GM23338 (cell line): Measurements from ENCODE around the gene TMSB15A.
"Not testable (repeated sequence)": the region's sequence is repeated elsewhere in the genome, so short reads cannot be mapped to it uniquely, and the experiment has no call there.

ENCODE experiments used
- CREB1 ChIP-seq: fragments of 250-450 bp; sonication (Bioruptor Pico); IDR thresholded peaks from 2 replicates; pipeline ENCODE4 v1.5.0; 2020; ENCODE audit warnings: low read depth, mild to moderate bottlenecking, moderate library complexity
- CTCF ChIP-seq, 2 experiments: fragments of 200-600 bp in 1 of 2; sonication (generic) in 1 of 2; conservative IDR thresholded peaks; 2 replicates each; pipeline versions ENCODE4 v1.5.1 to v1.6.1; 2016 to 2017; ENCODE audit warnings: antibody characterized with exemption in 2 of 2, low read depth in 2 of 2, mild to moderate bottlenecking in 2 of 2, moderate library complexity in 1 of 2
- EZH2 ChIP-seq: fragments of 200-600 bp; sonication (generic); IDR thresholded peaks from one replicate; pipeline ENCODE4 v1.8.0; 2017; ENCODE audit warnings: antibody characterized with exemption, mild to moderate bottlenecking, low read depth; ENCODE audit not compliant: unreplicated experiment
- NANOG ChIP-seq: IDR thresholded peaks from 2 replicates; pipeline ENCODE4 v1.6.1; 2016; ENCODE audit warnings: antibody characterized with exemption, borderline replicate concordance
- POLR2AphosphoS5 ChIP-seq: IDR thresholded peaks from 2 replicates; pipeline ENCODE4 v1.6.1; 2016; ENCODE audit warnings: antibody characterized with exemption, low read depth
- REST ChIP-seq: IDR thresholded peaks from one replicate; pipeline ENCODE4 v1.6.1; 2018; ENCODE audit warnings: antibody characterized with exemption; ENCODE audit not compliant: unreplicated experiment
- ZNF114 ChIP-seq: fragments of 250-450 bp; sonication (Bioruptor Pico); IDR thresholded peaks from 2 replicates; pipeline ENCODE4 v1.5.0; 2020; ENCODE audit warnings: mild to moderate bottlenecking, moderate library complexity

GRCh38 chrX:102470215-102470614 lies 46.3 kb downstream of the TMSB15A start:
- not testable (repeated sequence) for TF ChIP-seq CTCF (conservative IDR thresholded peaks at IDR 0.05; ENCODE audit: low read depth in 2 of 2); POLR2AphosphoS5; EZH2; ZNF114 (CRISPR knock-in tag); REST; CREB1 (CRISPR knock-in tag); NANOG
